Activated CD4-positive, CD25-positive, alpha-beta regulatory T cell treated with anti-CD3 and anti-CD28 coated beads, Interleukin-2, amount 50 U/mL, for 16 hours (primary cell): ENCODE measurements around the gene ST3GAL6.

Source experiments
- DNase-seq: peaks from one replicate; pipeline ENCODE4 v3.0.0-alpha.2; 2020; ENCODE audit warnings: low read depth, low spot score

Gene ST3GAL6, protein sequence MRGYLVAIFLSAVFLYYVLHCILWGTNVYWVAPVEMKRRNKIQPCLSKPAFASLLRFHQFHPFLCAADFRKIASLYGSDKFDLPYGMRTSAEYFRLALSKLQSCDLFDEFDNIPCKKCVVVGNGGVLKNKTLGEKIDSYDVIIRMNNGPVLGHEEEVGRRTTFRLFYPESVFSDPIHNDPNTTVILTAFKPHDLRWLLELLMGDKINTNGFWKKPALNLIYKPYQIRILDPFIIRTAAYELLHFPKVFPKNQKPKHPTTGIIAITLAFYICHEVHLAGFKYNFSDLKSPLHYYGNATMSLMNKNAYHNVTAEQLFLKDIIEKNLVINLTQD

DNA sequence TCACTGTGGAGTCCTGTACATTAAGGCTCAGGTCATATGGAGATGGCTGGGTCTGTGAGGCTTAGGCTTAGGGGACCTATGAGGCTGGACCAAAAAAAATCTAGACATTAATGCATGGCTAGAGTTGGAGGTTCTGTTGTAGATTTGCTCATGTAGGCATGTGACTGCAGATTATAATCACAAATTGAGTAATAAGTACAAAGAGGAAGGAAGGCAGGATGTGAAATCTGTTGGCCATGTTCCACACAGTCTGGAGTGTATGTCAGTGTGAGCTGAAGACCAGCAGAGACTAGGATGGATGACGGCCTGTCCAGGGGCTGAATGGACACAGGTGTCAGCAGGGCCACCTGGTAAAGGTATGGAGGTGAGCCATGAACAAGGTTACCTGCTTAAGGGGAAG is at the start of gene ST3GAL6:
Gene ST3GAL6, plus strand, starts transcription at position 265 of the 400 bp plus-strand sequence. CDS start 5,101 bp downstream, outside the sequence.
- no peak for DNase-seq

- DNase-seq = no peak
Observed at GRCh38 chr3:98713984-98714383, 49.2 kb upstream of the ST3GAL6 start.

GRCh38 chr3:98717584-98717983 is 45.6 kb upstream of the ST3GAL6 start:
- no peak for DNase-seq

DNA sequence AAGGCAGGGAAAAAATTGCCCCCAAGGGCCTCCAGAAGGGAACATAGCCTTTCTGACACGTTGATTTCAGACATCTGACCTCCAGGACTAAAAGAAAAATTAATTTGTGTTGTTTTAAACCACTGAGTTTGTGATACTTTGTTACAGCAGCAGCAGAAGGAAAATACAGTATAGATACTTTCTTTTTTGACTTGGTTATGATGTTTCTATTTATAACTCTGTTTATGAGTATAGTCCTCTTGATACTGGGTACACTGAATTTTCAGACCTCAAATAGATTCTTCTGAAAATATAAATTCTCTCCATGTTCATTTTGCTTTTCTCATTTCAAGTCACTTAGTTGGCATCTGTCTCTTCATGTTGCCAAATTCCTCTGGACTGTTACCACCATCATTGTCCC is 44.4 kb upstream of the ST3GAL6 start:
- DNase-seq = no peak

GRCh38 chr3:98721776-98722175 is 41.4 kb upstream of the ST3GAL6 start:
- DNase-seq = no peak

GRCh38 chr3:98722389-98722788 is 40.8 kb upstream of the ST3GAL6 start:
- DNase-seq = no peak

DNA sequence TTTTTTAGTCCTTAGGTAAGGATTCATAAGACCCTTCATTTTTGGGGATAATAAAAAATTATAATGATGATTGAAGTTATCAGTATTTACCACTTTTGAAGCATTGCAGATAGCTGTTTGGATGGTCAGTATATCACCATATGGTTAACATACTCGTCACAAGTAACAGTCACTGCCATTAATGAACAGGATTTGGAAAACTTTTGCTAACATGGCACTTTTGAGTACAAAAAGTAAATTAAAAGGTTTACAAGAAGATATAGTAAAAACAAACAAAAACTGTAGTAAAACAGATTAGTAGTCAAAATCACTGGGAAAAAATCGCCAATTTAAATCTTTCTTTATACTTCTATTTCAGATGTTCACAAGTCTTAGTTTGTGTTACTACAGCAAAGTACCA is 37.8 kb upstream of the ST3GAL6 start:
- no peak for DNase-seq

GRCh38 chr3:98726084-98726483 is 37.1 kb upstream of the ST3GAL6 start:
- no peak for DNase-seq

DNA sequence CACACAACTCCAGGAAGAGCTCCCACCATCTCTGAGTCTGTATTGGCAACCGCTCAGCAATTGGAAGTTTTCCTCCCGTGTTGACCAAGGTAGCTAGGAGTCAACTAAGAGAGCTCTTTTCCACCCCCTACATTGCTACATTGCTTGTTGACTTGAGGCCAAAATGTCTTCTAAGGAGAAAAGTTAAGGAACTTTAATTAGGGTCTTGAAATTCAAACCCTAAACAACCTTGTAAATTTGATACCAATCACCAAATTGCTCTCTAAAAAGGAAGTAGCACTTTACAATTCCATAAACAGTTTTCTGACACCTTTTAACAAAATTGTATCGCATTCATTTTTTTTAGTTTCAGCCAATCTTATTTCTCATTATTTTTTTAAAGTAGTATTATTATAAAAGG is 35.5 kb upstream of the ST3GAL6 start:
- DNase-seq = no peak

GRCh38 chr3:98728672-98729071 is 34.5 kb upstream of the ST3GAL6 start:
- no peak for DNase-seq

- DNase-seq = no peak
Observed at GRCh38 chr3:98730338-98730737, 32.8 kb upstream of the ST3GAL6 start.

- DNase-seq = no peak
Observed at GRCh38 chr3:98730886-98731537, 32.1 kb upstream of the ST3GAL6 start.

GRCh38 chr3:98731720-98732285 is 31.3 kb upstream of the ST3GAL6 start:
- DNase-seq = no peak

GRCh38 chr3:98732286-98733052 is 30.7 kb upstream of the ST3GAL6 start:
- no peak for DNase-seq

GRCh38 chr3:98733053-98733811 is 29.9 kb upstream of the ST3GAL6 start:
- DNase-seq = no peak

DNA sequence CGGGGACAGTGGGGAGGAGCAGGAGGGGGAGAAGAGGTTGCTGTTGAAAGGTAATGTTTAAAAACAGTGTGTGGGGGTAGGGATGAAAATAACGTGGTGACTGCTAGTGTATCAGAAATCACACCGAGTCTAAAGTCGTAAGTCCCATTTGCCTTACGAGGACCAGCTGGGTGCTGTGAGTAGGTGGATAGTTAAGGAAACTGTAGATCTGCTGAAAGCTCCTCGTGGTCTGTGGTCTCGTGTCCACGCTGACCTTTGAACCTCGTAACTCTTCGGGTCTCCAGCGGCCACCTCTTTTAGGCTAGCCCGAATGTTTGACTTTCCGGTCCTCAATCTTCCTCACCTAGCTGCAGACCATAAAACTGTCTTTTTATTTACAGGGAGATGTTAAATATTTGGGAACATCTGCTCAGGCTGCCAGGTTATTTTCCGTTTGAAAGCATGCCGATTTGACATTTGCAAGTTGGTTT is 29.3 kb upstream of the ST3GAL6 start:
- no peak for DNase-seq

GRCh38 chr3:98734306-98734705 is 28.8 kb upstream of the ST3GAL6 start:
- no peak for DNase-seq

GRCh38 chr3:98734735-98735134 is 28.4 kb upstream of the ST3GAL6 start:
- no peak for DNase-seq

GRCh38 chr3:98735296-98735695 is 27.8 kb upstream of the ST3GAL6 start:
- DNase-seq = no peak

DNA sequence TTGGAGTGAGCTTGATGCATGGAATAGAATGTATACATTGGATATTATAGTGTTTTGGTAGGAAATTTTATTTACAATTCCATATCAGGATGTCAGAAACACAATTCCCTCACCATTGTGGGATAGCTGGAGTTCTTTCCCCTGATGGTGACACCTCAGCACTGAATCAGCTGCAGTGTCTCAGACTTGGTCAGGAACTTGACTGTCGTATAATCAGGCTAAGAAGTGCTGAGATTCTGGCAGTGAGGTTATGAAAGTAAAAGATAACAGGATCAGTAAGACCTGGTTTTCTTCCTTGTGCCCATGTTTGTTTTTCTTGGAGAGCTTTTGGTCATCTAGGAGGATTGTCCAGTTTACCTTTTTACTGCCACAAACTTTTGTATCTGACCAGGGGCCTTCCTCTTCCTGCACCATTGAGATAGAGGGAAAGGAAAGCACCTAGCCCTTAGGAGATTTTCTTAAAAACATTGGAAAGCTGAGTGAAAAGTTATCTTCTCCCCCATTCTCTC is 27.3 kb upstream of the ST3GAL6 start:
- no peak for DNase-seq

DNA sequence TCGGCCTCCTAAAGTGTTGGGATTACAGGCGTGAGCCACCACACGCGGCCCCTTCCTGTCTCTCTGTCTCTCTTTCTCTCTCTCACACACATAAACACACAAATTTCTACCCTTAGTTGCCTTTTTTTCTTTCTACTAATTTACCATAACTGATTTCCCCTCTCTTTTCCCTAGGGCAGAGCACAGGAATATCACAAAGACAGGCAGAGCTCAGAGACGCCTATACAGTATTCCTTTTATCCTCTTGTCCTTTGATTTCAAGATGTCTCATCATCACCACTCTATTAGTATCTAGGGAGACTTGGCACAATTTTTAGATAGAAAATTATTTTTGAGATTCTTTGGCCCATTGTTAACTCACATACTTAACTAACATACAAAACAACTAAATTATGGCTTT is 25.8 kb upstream of the ST3GAL6 start:
- DNase-seq = no peak
